B cell (primary cell): ENCODE measurements around the gene HIVEP1. TPM values are rescaled to one million over a fixed set of nuclear protein-coding genes. Genes with fewer than 3 reads are reported as not detected.

ENCODE experiments used
- ATAC-seq: fragments of 200-7000 bp; cut with Tn5 transposase; one replicate; pipeline ENCODE4 v1.10.0; 2021; ENCODE audit warnings: low read depth, mild to moderate bottlenecking, moderate number of reproducible peaks, moderate library complexity
- CTCF ChIA-PET: fragments of 350-600 bp; sonication (Branson Sonifier 250); formaldehyde crosslinking; loops from one replicate; lab custom pipeline; 2021; ENCODE audit warnings: antibody characterized with exemption, inconsistent platforms; lab: Charles Lee
- POLR2A ChIA-PET: fragments of 350-600 bp; sonication (Branson Sonifier 250); formaldehyde crosslinking; loops from one replicate; lab custom pipeline; 2021; ENCODE audit warnings: antibody characterized with exemption; lab: Charles Lee
- DNase-seq: peaks from one replicate; pipeline ENCODE4 v3.0.0; 2013
- H2AFZ ChIP-seq: 2 replicates; pipeline ENCODE4 v1.6.1; 2012; ENCODE audit warnings: mild to moderate bottlenecking, low read depth, low read length; ENCODE audit not compliant: insufficient read depth, poor library complexity, severe bottlenecking
- H3K27ac ChIP-seq, 2 donors: 1 replicate in 1 of 2; 2 replicates in 1 of 2; pipeline ENCODE4 v1.5.1; 2012 to 2013; ENCODE audit warnings: low read length in 2 of 2, mild to moderate bottlenecking in 2 of 2, moderate library complexity in 1 of 2
- H3K27me3 ChIP-seq, 4 experiments: fragments of 200-600 bp in 1 of 4; sonication (generic) in 1 of 4; replicated peaks in 1 of 4; 1 replicate in 2 of 4; 2 replicates in 2 of 4; pipeline versions ENCODE4 v1.6.1 to v1.7.0; 2013 to 2016; ENCODE audit warnings: low read length in 3 of 4, mild to moderate bottlenecking in 2 of 4, mixed read lengths in 1 of 4, moderate library complexity in 1 of 4; ENCODE audit not compliant: insufficient read depth in 4 of 4, control insufficient read depth in 3 of 4; ENCODE audit errors: control extremely low read depth in 1 of 4
- H3K36me3 ChIP-seq, 2 experiments: replicated peaks in 1 of 2; 1 replicate in 1 of 2; 2 replicates in 1 of 2; pipeline versions ENCODE4 v1.6.1 to v1.7.1; 2013; ENCODE audit warnings: low read length in 1 of 2; ENCODE audit not compliant: insufficient read depth in 2 of 2, control insufficient read depth in 1 of 2; ENCODE audit errors: control extremely low read depth in 1 of 2, extremely low read depth in 1 of 2
- H3K4me1 ChIP-seq, 2 donors: fragments of 200-600 bp in 1 of 2; sonication (generic) in 1 of 2; 1 replicate in 1 of 2; 2 replicates in 1 of 2; pipeline versions ENCODE4 v1.5.1 to v1.6.1; 2013 to 2017; ENCODE audit warnings: low read length in 2 of 2; ENCODE audit not compliant: control insufficient read depth in 2 of 2, insufficient read depth in 2 of 2
- H3K4me2 ChIP-seq: replicated peaks from 2 replicates; pipeline ENCODE3; 2012; ENCODE audit warnings: mild to moderate bottlenecking, low read depth, low read length; ENCODE audit not compliant: poor library complexity, severe bottlenecking
- H3K4me3 ChIP-seq, 5 experiments: fragments of 200-600 bp in 1 of 5; sonication (generic) in 1 of 5; 1 replicate in 3 of 5; 2 replicates in 2 of 5; pipeline versions ENCODE4 v1.5.1 to v1.7.0; 2011 to 2016; ENCODE audit warnings: low read length in 4 of 5, mild to moderate bottlenecking in 4 of 5, low read depth in 2 of 5, control low read depth in 1 of 5, moderate library complexity in 1 of 5; ENCODE audit not compliant: insufficient read depth in 1 of 5; ENCODE audit errors: control extremely low read depth in 1 of 5, extremely low read depth in 1 of 5
- H3K79me2 ChIP-seq: fragments of 200-600 bp; sonication (generic); one replicate; pipeline ENCODE4 v1.6.0; 2016; ENCODE audit warnings: low read length; ENCODE audit not compliant: control insufficient read depth, insufficient read depth
- H3K9ac ChIP-seq: fragments of 200-600 bp; sonication (generic); 2 replicates; pipeline ENCODE4 v1.6.1; 2017; ENCODE audit warnings: mild to moderate bottlenecking, low read length, moderate library complexity
- H3K9me3 ChIP-seq, 3 donors: one replicate each; pipeline versions ENCODE4 v1.6.1 to v1.7.1; 2013; ENCODE audit warnings: low read length in 2 of 3; ENCODE audit not compliant: control insufficient read depth in 2 of 3, insufficient read depth in 1 of 3; ENCODE audit errors: control extremely low read depth in 1 of 3
- H4K20me1 ChIP-seq: 2 replicates; pipeline ENCODE4 v1.6.0; 2012; ENCODE audit warnings: mild to moderate bottlenecking, low read length; ENCODE audit not compliant: insufficient read depth, control insufficient read depth, poor library complexity, severe bottlenecking
- H3K27ac Mint-ChIP-seq: one replicate; pipeline ENCODE4 v1.8.0; 2021; ENCODE audit warnings: mixed read lengths
- H3K27me3 Mint-ChIP-seq: one replicate; pipeline ENCODE4 v1.8.0; 2021; ENCODE audit warnings: mixed read lengths
- H3K4me1 Mint-ChIP-seq: one replicate; pipeline ENCODE4 v1.8.0; 2021; ENCODE audit warnings: mixed read lengths
- H3K4me3 Mint-ChIP-seq: one replicate; pipeline ENCODE4 v1.8.0; 2021; ENCODE audit warnings: mixed read lengths
- H3K9me3 Mint-ChIP-seq: one replicate; pipeline ENCODE4 v1.8.0; 2022; ENCODE audit warnings: mixed read lengths; ENCODE audit not compliant: insufficient read depth
- EZH2 ChIP-seq: IDR thresholded peaks from 2 replicates; pipeline ENCODE4 v1.6.1; 2012; ENCODE audit warnings: borderline replicate concordance, low read depth, mild to moderate bottlenecking, moderate library complexity, low read length; ENCODE audit not compliant: insufficient read depth, poor library complexity, severe bottlenecking
- WGBS: methylation state at CpG from one replicate; pipeline ENCODE4 v1.1.5; 2013; ENCODE audit warnings: missing lambda C conversion rate; ENCODE audit not compliant: insufficient coverage; 5-methylcytosine and 5-hydroxymethylcytosine counted together
- intact Hi-C: fragments of 100-400 bp; cut with micrococcal nuclease; formaldehyde crosslinking; loops from one replicate; pipeline ENCODE4 v1.10.0; 2022
- polyA plus RNA-seq: library from polyadenylated mRNA; depleted of rRNA; stranded (reverse); fragments of >200 nt; gene quantifications from 2 replicates; pipeline ENCODE4 v1.2.3, GENCODE V29; 2012
- total RNA-seq, 2 donors: library from RNA; stranded (reverse); fragments of 120-200 nt in 1 of 2; gene quantifications; 1 replicate in 1 of 2; 2 replicates in 1 of 2; pipeline versions ENCODE4 v1.2.3 to v1.2.4, GENCODE V29; 2013 to 2022
- TF ChIP-seq, protein P1 (sequence below): fragments of 200-600 bp; IDR thresholded peaks from one replicate; pipeline ENCODE4 v1.8.0; 2022; ENCODE audit warnings: antibody characterized with exemption, mild to moderate bottlenecking

The HIVEP1 gene
- total and polyA plus RNA-seq, 2 donors (not counting 1 experiment from before 2014, with no cell fraction given) = 11.3 to 96.5 TPM

DNA sequence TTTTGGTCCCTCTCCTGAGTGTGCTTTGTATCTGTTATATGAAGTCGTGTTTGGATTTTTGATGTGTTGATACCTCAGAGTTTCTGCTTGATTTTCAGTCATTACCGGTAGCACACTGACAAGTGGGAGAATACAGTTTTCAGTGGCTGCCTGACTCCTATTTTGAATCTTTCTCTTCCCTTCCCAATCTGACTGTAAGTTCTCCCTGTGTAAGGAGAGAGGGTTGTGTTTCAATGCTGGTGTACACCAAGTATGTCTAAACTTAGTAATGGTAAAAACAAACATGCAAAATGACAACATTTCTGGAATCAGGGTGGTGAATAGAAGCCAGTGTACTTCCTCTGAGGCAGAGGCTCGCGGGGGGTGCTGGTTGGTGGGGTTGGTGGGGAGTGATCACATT lies 103.4 kb downstream of the HIVEP1 start:
- Histone ChIP-seq H3K4me3 (no peak overlapping the region), H3K4me1 (peaks cover 32 to 57% of the 10 kb centered on the region in 2 donors), H4K20me1 (no peaks in the 10 kb centered on the region), H3K36me3 (peaks cover 0 to 11% of the 10 kb centered on the region in 2 experiments), H3K79me2 (peaks cover 9% of the 10 kb centered on the region), H2AFZ (no peak overlapping the region), H3K9me3 (peaks cover 0 to 5% (median 2%) of the 10 kb centered on the region in 3 donors), H3K27ac (peak overlapping the region; percentile 22 to 37), H3K9ac (no peak overlapping the region), H3K27me3 (no peaks in the 10 kb centered on the region), H3K4me2 (peak overlapping the region; percentile 26)
- intact Hi-C loops = loop anchor here (2.0 to 5.0 kb wide), 2 partner anchors 33 to 63 kb away; no protein-coding TSS in a partner anchor
- ChIA-PET CTCF (no interaction called here), POLR2A (interaction anchor here (0.6 kb wide), 1 partner anchor 66 kb away, joined by 4 read pairs; no protein-coding TSS in a partner anchor)
- ATAC-seq (no peak), DNase-seq (peak; percentile 19)
- Mint-ChIP-seq H3K27me3 (no peaks in the 10 kb centered on the region), H3K4me3 (peak overlapping the region; percentile 74), H3K27ac (peak overlapping the region; percentile 78), H3K9me3 (peaks cover 4% of the 10 kb centered on the region), H3K4me1 (peaks cover 62% of the 10 kb centered on the region)
- WGBS = 63% methylated on average over 1 of the region's 4 CpGs
- TF ChIP-seq, protein P1, sequence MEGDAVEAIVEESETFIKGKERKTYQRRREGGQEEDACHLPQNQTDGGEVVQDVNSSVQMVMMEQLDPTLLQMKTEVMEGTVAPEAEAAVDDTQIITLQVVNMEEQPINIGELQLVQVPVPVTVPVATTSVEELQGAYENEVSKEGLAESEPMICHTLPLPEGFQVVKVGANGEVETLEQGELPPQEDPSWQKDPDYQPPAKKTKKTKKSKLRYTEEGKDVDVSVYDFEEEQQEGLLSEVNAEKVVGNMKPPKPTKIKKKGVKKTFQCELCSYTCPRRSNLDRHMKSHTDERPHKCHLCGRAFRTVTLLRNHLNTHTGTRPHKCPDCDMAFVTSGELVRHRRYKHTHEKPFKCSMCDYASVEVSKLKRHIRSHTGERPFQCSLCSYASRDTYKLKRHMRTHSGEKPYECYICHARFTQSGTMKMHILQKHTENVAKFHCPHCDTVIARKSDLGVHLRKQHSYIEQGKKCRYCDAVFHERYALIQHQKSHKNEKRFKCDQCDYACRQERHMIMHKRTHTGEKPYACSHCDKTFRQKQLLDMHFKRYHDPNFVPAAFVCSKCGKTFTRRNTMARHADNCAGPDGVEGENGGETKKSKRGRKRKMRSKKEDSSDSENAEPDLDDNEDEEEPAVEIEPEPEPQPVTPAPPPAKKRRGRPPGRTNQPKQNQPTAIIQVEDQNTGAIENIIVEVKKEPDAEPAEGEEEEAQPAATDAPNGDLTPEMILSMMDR = no peak
- TF ChIP-seq EZH2 = no peak

DNA sequence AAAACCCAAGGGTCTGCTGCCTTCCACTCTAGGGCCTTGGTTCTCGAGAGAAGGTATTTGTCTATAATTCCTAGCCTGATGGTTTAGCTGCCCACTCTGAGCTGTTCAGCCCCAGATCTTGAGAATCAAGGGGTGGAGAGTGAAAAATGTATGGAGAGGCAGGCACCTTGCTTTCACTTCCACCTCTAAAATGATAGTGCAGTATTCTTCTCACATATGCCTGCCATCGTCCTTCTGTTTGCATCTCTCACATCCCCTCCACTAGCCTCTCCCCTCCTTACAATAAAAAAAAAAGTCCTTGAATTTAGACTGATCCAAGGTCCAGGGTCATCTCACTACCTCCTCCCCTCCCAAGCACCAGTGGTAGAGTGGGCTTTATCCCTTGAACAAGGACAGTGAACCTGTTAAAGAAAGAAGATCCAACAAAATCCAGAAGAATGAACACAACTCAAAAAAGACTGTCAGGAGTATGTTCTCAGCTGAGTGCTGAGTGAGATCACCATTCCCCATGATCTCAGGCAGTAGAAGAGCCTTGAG lies 104.2 kb downstream of the HIVEP1 start:
- Histone ChIP-seq H3K9ac (no peak overlapping the region), H3K36me3 (peaks cover 0 to 18% of the 10 kb centered on the region in 2 experiments), H3K79me2 (peaks cover 5% of the 10 kb centered on the region), H2AFZ (no peak overlapping the region), H4K20me1 (no peaks in the 10 kb centered on the region), H3K9me3 (peaks cover 0 to 5% (median 2%) of the 10 kb centered on the region in 3 donors), H3K4me1 (peaks cover 32 to 56% of the 10 kb centered on the region in 2 donors), H3K4me2 (peak overlapping the region; percentile 2), H3K27me3 (no peaks in the 10 kb centered on the region), H3K4me3 (no peak overlapping the region), H3K27ac (peak overlapping the region in 1 of 2 donors; percentile 37)
- Mint-ChIP-seq H3K9me3 (peaks cover 4% of the 10 kb centered on the region), H3K27me3 (no peaks in the 10 kb centered on the region), H3K27ac (peak overlapping the region; percentile 85), H3K4me1 (peaks cover 62% of the 10 kb centered on the region), H3K4me3 (peak overlapping the region; percentile 62)
- ChIA-PET POLR2A (no interaction called here), CTCF (no interaction called here)
- DNase-seq = peak; percentile 38
- intact Hi-C loops = loop anchor here (5.0 kb wide), 1 partner anchor 34 kb away; no protein-coding TSS in a partner anchor
- ATAC-seq = no peak
- WGBS = 60% methylated on average over 1 of the region's 2 CpGs
- TF ChIP-seq, protein P1 = no peak
- TF ChIP-seq EZH2 = no peak
